ENCODE measurements around the gene ATP6V1G1. TPM values are rescaled to one million over a fixed set of nuclear protein-coding genes. Genes with fewer than 3 reads are reported as not detected.

The ATP6V1G1 gene
- polyA plus RNA-seq, 1 experiment, result 89.2 TPM

- CTCF ChIA-PET, result interaction anchor here (0.9 to 1.3 kb wide), 2 partner anchors 10 to 16 kb away, joined by 3 read pairs; no protein-coding TSS in a partner anchor
Measured at GRCh38 chr9:114607671-114608524, 20.3 kb downstream of the ATP6V1G1 start.

GRCh38 chr9:114608525-114608796 is 20.9 kb downstream of the ATP6V1G1 start:
- no peaks in the 10 kb centered on the region for H3K27me3 ChIP-seq (ENCODE audit: control insufficient read depth, insufficient read depth, low read length)
- POLR2A ChIA-PET, result no interaction called here
- peaks cover 1% of the 10 kb centered on the region; the same call in 1 of the 2 replicates for H3K36me3 ChIP-seq (ENCODE audit: control insufficient read depth, insufficient read depth, low read length)
- no peak for TF ChIP-seq CTCF (IDR thresholded peaks at IDR 0.05; ENCODE audit: insufficient read depth, low read depth, low read length)
- no peak overlapping the region for H3K4me3 ChIP-seq (ENCODE audit: low read depth, low read length)
- CTCF ChIA-PET, result no interaction called here
- DNase-seq (ENCODE audit: low read depth), result no peak

More at GRCh38 chr9:114607671-114608524, 20.3 kb downstream of the ATP6V1G1 start:
- Histone ChIP-seq H3K36me3 (ENCODE audit: control insufficient read depth, insufficient read depth, low read length) (0 out of 2 replicates have a peak, but pooled peaks cover 1% of the 10 kb centered on the region), H3K27me3 (ENCODE audit: control insufficient read depth, insufficient read depth, low read length) (no peaks in the 10 kb centered on the region), H3K4me3 (ENCODE audit: low read depth, low read length) (no peak overlapping the region)
- no peak for DNase-seq (ENCODE audit: low read depth)
- POLR2A ChIA-PET, result no interaction called here
- TF ChIP-seq CTCF (IDR thresholded peaks at IDR 0.05; ENCODE audit: insufficient read depth, low read depth, low read length), result no peak

GRCh38 chr9:114611516-114612271 is 24.1 kb downstream of the ATP6V1G1 start:
- CTCF ChIA-PET, result interaction anchor here (0.6 to 1.1 kb wide), 5 partner anchors 9 to 299 kb away, joined by 3 to 7 read pairs (median 3); no protein-coding TSS in a partner anchor
- no peak for DNase-seq (ENCODE audit: low read depth)
- Histone ChIP-seq H3K27me3 (ENCODE audit: control insufficient read depth, insufficient read depth, low read length) (no peaks in the 10 kb centered on the region), H3K36me3 (ENCODE audit: control insufficient read depth, insufficient read depth, low read length) (no peaks in the 10 kb centered on the region; the same call in 1 of the 2 replicates), H3K4me3 (ENCODE audit: low read depth, low read length) (peak overlapping the region; percentile 45)
- TF ChIP-seq CTCF (IDR thresholded peaks at IDR 0.05; ENCODE audit: insufficient read depth, low read depth, low read length), result no peak
- POLR2A ChIA-PET, result no interaction called here

- no peaks in the 10 kb centered on the region; the same call in 1 of the 2 replicates for H3K36me3 ChIP-seq (ENCODE audit: control insufficient read depth, insufficient read depth, low read length)
- TF ChIP-seq CTCF (IDR thresholded peaks at IDR 0.05; ENCODE audit: insufficient read depth, low read depth, low read length), result no peak
- ChIA-PET POLR2A (no interaction called here), CTCF (interaction anchor here (0.6 to 1.1 kb wide), 6 partner anchors 8 to 298 kb away, joined by 3 to 7 read pairs (median 3); no protein-coding TSS in a partner anchor)
- peak overlapping the region; percentile 45 for H3K4me3 ChIP-seq (ENCODE audit: low read depth, low read length)
- no peaks in the 10 kb centered on the region for H3K27me3 ChIP-seq (ENCODE audit: control insufficient read depth, insufficient read depth, low read length)
- DNase-seq (ENCODE audit: low read depth), result no peak
Measured at GRCh38 chr9:114612272-114612923, 24.8 kb downstream of the ATP6V1G1 start.
